SK-N-SH (cell line): ENCODE results near the gene NAA10.

Source experiments
- CHD2 ChIP-seq: fragments of 150-350 bp; IDR thresholded peaks from 2 replicates; pipeline ENCODE4 v1.6.1; 2018; ENCODE audit warnings: low read length; ENCODE audit not compliant: partially characterized antibody
- CTCF ChIP-seq: fragments of 200-600 bp; sonication (generic); IDR thresholded peaks from 2 replicates; pipeline ENCODE4 v1.6.1; 2017; ENCODE audit warnings: antibody characterized with exemption, mild to moderate bottlenecking, moderate library complexity
- EZH2phosphoT487 ChIP-seq: fragments of 200-600 bp; sonication (generic); IDR thresholded peaks from 2 replicates; pipeline ENCODE4 v1.6.1; 2017; ENCODE audit warnings: low read depth, mixed run types, mild to moderate bottlenecking, antibody characterized with exemption, moderate library complexity, borderline replicate concordance
- FOSL2 ChIP-seq: IDR thresholded peaks from 2 replicates; pipeline ENCODE4 v1.4.0; 2012; ENCODE audit warnings: low read depth, mild to moderate bottlenecking, moderate library complexity, borderline replicate concordance
- FOXM1 ChIP-seq: IDR thresholded peaks from 2 replicates; pipeline ENCODE4 v1.4.0; 2012; ENCODE audit warnings: low read depth, mild to moderate bottlenecking
- POLR2AphosphoS5 ChIP-seq: IDR thresholded peaks from 2 replicates; pipeline ENCODE4 v1.6.1; 2012; ENCODE audit warnings: low read depth, low read length
- RAD21 ChIP-seq: IDR thresholded peaks from 2 replicates; pipeline ENCODE4 v1.6.1; 2012; ENCODE audit warnings: mild to moderate bottlenecking, low read length
- RCOR1 ChIP-seq: fragments of 150-350 bp; IDR thresholded peaks from 2 replicates; pipeline ENCODE4 v1.6.1; 2017; ENCODE audit warnings: antibody characterized with exemption, low read length
- RFX5 ChIP-seq: IDR thresholded peaks from 2 replicates; pipeline ENCODE4 v1.6.1; 2012; ENCODE audit warnings: mild to moderate bottlenecking, improper control_type of control experiment, low read length
- YY1 ChIP-seq: IDR thresholded peaks from 2 replicates; pipeline ENCODE4 v1.4.0; 2012; ENCODE audit warnings: low read depth, mild to moderate bottlenecking
- TF ChIP-seq, protein P1 (sequence below): fragments of 150-350 bp; IDR thresholded peaks from 2 replicates; pipeline ENCODE4 v1.6.1; 2016; ENCODE audit warnings: mild to moderate bottlenecking, low read depth, low read length
- TF ChIP-seq, protein P2 (sequence below): IDR thresholded peaks from 2 replicates; pipeline ENCODE4 v1.6.1; 2012; ENCODE audit warnings: mild to moderate bottlenecking, low read depth, low read length, moderate library complexity
- TF ChIP-seq, protein P3 (sequence below): fragments of 150-350 bp; IDR thresholded peaks from 2 replicates; pipeline ENCODE4 v1.6.1; 2017; ENCODE audit warnings: antibody characterized with exemption, low read length, low read depth, borderline replicate concordance

- TF ChIP-seq CTCF (no peak), POLR2AphosphoS5 (no peak), CHD2 (no peak), YY1 (no peak), RCOR1 (no peak), FOXM1 (no peak), EZH2phosphoT487 (no peak), RFX5 (no peak), RAD21 (no peak), FOSL2 (no peak)
- TF ChIP-seq, protein P1, sequence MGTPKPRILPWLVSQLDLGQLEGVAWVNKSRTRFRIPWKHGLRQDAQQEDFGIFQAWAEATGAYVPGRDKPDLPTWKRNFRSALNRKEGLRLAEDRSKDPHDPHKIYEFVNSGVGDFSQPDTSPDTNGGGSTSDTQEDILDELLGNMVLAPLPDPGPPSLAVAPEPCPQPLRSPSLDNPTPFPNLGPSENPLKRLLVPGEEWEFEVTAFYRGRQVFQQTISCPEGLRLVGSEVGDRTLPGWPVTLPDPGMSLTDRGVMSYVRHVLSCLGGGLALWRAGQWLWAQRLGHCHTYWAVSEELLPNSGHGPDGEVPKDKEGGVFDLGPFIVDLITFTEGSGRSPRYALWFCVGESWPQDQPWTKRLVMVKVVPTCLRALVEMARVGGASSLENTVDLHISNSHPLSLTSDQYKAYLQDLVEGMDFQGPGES = no peak
- TF ChIP-seq, protein P2, sequence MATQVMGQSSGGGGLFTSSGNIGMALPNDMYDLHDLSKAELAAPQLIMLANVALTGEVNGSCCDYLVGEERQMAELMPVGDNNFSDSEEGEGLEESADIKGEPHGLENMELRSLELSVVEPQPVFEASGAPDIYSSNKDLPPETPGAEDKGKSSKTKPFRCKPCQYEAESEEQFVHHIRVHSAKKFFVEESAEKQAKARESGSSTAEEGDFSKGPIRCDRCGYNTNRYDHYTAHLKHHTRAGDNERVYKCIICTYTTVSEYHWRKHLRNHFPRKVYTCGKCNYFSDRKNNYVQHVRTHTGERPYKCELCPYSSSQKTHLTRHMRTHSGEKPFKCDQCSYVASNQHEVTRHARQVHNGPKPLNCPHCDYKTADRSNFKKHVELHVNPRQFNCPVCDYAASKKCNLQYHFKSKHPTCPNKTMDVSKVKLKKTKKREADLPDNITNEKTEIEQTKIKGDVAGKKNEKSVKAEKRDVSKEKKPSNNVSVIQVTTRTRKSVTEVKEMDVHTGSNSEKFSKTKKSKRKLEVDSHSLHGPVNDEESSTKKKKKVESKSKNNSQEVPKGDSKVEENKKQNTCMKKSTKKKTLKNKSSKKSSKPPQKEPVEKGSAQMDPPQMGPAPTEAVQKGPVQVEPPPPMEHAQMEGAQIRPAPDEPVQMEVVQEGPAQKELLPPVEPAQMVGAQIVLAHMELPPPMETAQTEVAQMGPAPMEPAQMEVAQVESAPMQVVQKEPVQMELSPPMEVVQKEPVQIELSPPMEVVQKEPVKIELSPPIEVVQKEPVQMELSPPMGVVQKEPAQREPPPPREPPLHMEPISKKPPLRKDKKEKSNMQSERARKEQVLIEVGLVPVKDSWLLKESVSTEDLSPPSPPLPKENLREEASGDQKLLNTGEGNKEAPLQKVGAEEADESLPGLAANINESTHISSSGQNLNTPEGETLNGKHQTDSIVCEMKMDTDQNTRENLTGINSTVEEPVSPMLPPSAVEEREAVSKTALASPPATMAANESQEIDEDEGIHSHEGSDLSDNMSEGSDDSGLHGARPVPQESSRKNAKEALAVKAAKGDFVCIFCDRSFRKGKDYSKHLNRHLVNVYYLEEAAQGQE = no peak
- TF ChIP-seq, protein P3, sequence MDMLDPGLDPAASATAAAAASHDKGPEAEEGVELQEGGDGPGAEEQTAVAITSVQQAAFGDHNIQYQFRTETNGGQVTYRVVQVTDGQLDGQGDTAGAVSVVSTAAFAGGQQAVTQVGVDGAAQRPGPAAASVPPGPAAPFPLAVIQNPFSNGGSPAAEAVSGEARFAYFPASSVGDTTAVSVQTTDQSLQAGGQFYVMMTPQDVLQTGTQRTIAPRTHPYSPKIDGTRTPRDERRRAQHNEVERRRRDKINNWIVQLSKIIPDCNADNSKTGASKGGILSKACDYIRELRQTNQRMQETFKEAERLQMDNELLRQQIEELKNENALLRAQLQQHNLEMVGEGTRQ = no peak
Observed at GRCh38 chrX:153981771-153982533, 47.1 kb upstream of the NAA10 start.
